Frontal cortex (tissue), 4 donors: ENCODE results near the gene ZNF280D. TPM values are rescaled to one million over a fixed set of nuclear protein-coding genes. Genes with fewer than 3 reads are reported as not detected.
"Not testable (repeated sequence)": the region's sequence is repeated elsewhere in the genome, so short reads cannot be mapped to it uniquely, and the experiment has no call there.

Experiments used
- DNase-seq, 2 donors: peaks; one replicate each; pipeline ENCODE4 v3.0.0; 2012; ENCODE audit warnings: low spot score in 2 of 2
- FAIRE-seq: peaks from 2 replicates; lab custom pipeline; 2012; peaks lifted over from hg19 to GRCh38; lab: Jason Lieb, UNC
- total RNA-seq: library from RNA; depleted of rRNA; stranded (reverse); fragments of >200 nt; gene quantifications from one replicate; pipeline ENCODE4 v1.2.3, GENCODE V29; 2014
- donor health status: control.
- donor health status: control.
- donor health status: control.

Gene ZNF280D, protein sequence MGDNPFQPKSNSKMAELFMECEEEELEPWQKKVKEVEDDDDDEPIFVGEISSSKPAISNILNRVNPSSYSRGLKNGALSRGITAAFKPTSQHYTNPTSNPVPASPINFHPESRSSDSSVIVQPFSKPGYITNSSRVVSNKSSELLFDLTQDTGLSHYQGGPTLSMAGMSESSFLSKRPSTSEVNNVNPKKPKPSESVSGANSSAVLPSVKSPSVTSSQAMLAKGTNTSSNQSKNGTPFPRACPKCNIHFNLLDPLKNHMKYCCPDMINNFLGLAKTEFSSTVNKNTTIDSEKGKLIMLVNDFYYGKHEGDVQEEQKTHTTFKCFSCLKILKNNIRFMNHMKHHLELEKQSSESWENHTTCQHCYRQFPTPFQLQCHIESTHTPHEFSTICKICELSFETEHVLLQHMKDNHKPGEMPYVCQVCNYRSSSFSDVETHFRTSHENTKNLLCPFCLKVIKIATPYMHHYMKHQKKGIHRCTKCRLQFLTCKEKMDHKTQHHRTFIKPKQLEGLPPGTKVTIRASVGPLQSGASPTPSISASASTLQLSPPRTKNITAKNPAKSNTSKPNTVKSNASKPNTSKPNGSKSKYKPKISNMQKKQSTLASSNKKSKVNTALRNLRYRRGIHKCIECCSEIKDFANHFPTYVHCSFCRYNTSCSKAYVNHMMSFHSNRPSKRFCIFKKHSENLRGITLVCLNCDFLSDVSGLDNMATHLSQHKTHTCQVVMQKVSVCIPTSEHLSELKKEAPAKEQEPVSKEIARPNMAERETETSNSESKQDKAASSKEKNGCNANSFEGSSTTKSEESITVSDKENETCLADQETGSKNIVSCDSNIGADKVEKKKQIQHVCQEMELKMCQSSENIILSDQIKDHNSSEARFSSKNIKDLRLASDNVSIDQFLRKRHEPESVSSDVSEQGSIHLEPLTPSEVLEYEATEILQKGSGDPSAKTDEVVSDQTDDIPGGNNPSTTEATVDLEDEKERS
- 113 TPM for total RNA-seq

DNA sequence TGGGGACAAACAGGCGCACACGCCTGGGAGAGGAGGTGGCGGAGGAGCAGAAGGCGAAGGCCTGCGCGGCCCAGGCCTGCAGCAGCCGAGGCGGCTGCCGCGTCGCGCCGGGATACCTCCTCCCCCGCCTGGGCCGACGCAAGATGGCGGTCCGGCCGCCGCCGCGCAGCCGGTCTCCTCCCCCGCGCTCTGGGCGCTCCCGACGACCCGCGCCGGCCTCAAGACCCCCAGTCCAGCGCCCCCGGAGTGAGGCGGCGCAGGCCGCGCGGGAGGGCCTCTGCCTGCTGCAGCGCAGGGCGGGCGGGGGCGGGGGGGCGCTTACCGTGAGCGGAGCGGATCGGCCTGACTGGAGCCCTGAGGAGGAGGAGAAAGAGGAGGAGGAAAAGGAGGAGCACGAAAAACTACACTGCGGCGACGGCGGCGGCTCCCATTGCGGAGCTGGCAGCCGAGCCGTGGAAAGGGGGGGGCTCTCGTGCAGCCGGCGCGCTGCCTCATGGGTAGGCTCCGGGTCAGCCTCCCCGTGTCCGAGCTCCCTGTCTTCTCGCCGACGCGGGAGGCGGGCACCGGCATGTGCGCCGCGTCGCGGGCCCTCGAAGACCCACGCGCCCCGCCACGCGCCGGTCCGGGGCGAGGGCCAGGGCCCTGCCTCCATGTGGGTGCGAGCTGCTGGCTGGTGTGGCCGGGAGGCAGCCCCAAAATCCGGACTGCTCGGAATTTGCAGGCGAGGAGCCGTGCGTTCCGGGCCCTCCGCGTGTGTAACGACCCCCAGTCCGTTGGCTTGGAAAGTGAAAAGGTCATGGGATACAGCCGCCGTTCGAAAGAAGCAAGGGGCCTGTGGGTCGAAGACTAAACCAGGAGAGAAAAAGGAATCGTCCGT lies at the start of gene ZNF280D:
TSS of gene ZNF280D (minus strand) at position 374 of the 877 bp plus-strand sequence. CDS start 26,400 bp downstream, outside the sequence.
- DNase-seq (peak; percentile 85 to 88), FAIRE-seq (no peak)

- FAIRE-seq (no peak), DNase-seq (no peak)
Observed at GRCh38 chr15:56782306-56782705, 49.0 kb upstream of the ZNF280D start.

DNA sequence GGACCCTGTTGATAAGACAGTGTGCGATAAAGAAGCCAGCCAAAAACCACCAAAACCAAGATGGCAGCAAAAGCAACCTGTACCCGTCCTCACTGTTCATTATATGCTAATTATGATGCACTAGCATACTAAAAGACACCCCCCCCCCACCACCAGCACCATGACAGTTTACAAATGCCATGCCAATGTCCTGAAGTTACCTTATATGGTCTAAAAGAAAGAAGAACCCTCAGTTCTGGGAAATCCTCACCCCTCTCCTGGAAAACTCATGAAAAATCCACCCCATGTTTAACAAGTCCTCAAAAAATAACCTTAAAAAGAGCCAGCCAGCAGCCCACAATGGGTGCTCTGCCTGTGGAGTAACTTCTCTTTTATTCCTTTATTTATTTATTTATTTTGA lies 48.4 kb upstream of the ZNF280D start:
- FAIRE-seq (no peak), DNase-seq (no peak)

DNA sequence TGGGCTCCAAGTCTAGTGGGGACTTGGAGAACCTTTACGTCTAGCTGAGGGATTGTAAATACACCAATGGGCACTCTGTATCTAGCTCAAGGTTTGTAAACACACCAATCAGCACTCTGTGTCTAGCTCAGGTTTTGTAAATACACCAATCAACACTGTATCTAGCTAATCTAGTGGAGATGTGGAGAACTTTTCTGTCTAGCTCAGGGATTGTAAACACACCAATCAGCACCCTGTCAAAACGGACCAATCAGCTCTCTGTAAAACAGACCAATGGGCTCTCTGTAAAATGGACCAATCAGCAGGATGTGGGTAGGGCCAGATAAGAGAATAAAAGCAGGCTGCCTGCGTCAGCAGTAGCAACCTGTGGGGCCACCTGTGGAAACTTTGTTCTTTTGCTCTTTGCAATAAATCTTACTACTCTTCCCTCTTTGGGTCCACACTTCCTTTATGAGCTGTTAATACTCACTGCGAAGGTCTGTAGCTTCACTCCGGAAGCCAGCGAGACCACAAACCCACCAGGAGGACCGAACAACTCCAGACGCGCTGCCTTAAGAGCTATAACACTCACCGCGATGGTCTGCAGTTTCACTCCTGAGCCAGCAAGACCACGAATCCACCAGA lies 46.9 kb upstream of the ZNF280D start:
- FAIRE-seq, DNase-seq: not testable (repeated sequence)

GRCh38 chr15:56779449-56779848 lies 46.1 kb upstream of the ZNF280D start:
- FAIRE-seq, DNase-seq: not testable (repeated sequence)

DNA sequence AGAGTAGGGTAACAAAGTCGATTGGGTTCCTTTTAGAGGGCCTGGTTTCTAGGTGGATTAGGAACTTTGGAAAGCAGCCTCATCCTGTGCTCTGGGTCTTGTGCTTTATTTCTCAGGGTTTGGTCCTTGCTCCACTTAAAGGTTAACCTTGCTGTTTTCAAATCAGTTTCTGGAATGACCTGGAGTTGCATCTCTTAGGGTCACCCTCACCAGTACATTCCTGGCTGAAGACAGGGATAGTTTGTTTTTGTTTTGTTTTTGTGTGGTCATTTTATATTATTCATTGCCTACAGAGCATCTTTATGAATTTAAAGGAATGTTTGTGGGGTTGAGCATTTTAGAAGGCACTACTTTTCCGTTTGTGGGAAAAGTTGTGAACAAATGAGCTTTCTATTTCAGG lies 45.5 kb upstream of the ZNF280D start:
- no peak for FAIRE-seq
- no peak for DNase-seq

- no peak for FAIRE-seq
- DNase-seq, result no peak
Observed at GRCh38 chr15:56776839-56777238, 43.5 kb upstream of the ZNF280D start.

GRCh38 chr15:56775641-56776040 lies 42.3 kb upstream of the ZNF280D start:
- FAIRE-seq (no peak), DNase-seq (no peak)

DNA sequence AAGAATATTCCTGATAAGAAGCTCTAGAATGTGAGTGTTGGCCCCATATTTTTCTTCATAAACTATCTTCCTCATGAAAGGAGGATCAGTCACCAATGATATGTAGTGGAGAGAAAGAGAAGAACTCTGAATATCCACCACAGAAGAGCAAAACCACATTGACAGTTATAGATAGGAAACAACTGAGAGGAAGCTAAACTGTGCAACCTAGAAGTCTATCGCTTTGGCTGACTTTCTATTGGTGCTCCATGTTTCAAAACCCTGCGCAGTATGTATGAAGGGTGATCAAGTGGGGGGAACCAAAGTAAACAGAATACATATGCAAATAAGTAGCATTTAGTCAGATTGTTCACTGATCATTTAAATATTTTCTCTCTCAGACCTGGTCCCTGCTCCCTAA lies 41.0 kb upstream of the ZNF280D start:
- DNase-seq (no peak), FAIRE-seq (no peak)

- DNase-seq (no peak), FAIRE-seq (no peak)
Observed at GRCh38 chr15:56772868-56773639, 39.7 kb upstream of the ZNF280D start.

DNA sequence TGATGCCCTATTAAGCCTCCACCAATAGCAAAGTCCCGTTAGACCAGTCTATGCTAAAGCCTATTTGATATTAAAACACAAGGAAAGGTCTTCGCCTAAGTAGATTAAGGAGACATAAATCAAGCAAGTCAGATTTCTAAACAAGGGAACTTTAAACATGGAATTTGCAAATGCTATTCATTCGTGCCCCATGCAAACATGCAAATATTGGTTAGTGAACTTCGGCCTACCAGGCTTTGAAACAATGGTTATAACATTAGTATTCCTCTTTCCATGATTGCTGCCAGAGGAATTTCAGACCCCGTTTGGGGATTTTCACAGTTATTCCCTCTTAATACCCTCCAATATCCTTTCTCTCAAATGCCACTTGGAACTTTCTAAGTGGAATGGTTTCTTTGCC lies 36.9 kb upstream of the ZNF280D start:
- FAIRE-seq, result no peak
- DNase-seq, result no peak

- FAIRE-seq (no peak), DNase-seq (no peak)
Observed at GRCh38 chr15:56767315-56767714, 34.0 kb upstream of the ZNF280D start.

GRCh38 chr15:56765251-56765650 lies 31.9 kb upstream of the ZNF280D start:
- no peak for DNase-seq
- FAIRE-seq, result no peak

GRCh38 chr15:56763141-56763895 lies 30.0 kb upstream of the ZNF280D start:
- FAIRE-seq, result no peak
- no peak for DNase-seq

DNA sequence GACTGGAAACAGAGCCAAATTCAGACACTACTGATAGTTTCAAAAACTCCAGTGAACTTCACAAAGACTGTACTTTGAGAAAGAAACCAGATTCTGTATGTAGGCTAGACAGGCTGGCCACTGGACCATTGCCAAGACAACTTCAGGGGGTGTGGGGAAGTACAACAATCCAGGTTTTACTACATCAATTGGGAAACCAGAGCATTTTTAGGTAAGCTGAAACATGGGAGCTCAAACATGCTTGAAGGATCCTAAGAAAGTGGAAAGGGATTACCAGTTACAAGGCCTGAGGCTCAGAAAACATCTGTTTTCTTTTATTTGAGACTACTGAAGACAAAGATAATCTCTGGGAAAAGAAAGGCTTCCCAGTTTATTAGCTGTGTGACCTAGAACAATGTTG lies 26.9 kb upstream of the ZNF280D start:
- FAIRE-seq (no peak), DNase-seq (no peak)

- no peak for FAIRE-seq
- DNase-seq, result no peak
Observed at GRCh38 chr15:56759450-56759845, 26.1 kb upstream of the ZNF280D start.

GRCh38 chr15:56758770-56759449 lies 25.6 kb upstream of the ZNF280D start:
- FAIRE-seq, result no peak
- no peak for DNase-seq
